Keratinocyte (primary cell): ENCODE results near the gene CCL18.
"Not testable (repeated sequence)": the region's sequence is repeated elsewhere in the genome, so short reads cannot be mapped to it uniquely, and the experiment has no call there.

Source experiments
- CTCF ChIP-seq, 3 experiments: IDR thresholded peaks in 1 of 3; conservative IDR thresholded peaks in 1 of 3; optimal IDR thresholded peaks in 1 of 3; 2 replicates in 2 of 3; 3 replicates in 1 of 3; pipeline versions ENCODE3 to v1.5.1; 2011; ENCODE audit warnings: low read length in 3 of 3, mild to moderate bottlenecking in 3 of 3, moderate library complexity in 2 of 3, control low read depth in 1 of 3, inconsistent platforms in 1 of 3; ENCODE audit not compliant: insufficient read depth in 2 of 3; ENCODE audit errors: extremely low read depth in 1 of 3
- EZH2 ChIP-seq: IDR thresholded peaks from one replicate; pipeline ENCODE4 v1.6.1; 2012; ENCODE audit warnings: inconsistent platforms, mild to moderate bottlenecking, low read length, moderate library complexity

- not testable (repeated sequence) for TF ChIP-seq EZH2; CTCF (optimal IDR thresholded peaks at IDR 0.05 in 1 of 3, IDR thresholded peaks at IDR 0.05 in 1 of 3, conservative IDR thresholded peaks at IDR 0.05 in 1 of 3; ENCODE audit: extremely low read depth in 1 of 3, insufficient read depth in 2 of 3, low read length in 3 of 3)
These were observed 40.2 kb downstream of the CCL18 start for GRCh38 chr17:36104246-36104645.
